GM23248 (cell line): ENCODE measurements around the gene MTFR1L. TPM values are rescaled to one million over a fixed set of nuclear protein-coding genes. Genes with fewer than 3 reads are reported as not detected.

Experiments used
- DNase-seq: peaks from one replicate; pipeline ENCODE4 v3.0.0-alpha.2; 2015
- H2AFZ ChIP-seq: fragments of 200-600 bp; sonication (generic); 2 replicates; pipeline ENCODE4 v1.6.1; 2016; ENCODE audit warnings: antibody characterized with exemption
- H3F3A ChIP-seq: fragments of 200-600 bp; sonication (generic); 2 replicates; pipeline ENCODE4 v1.6.1; 2016; ENCODE audit warnings: mild to moderate bottlenecking, antibody characterized with exemption, mixed run types; ENCODE audit not compliant: insufficient read depth
- H3K27ac ChIP-seq: fragments of 200-600 bp; sonication (generic); 2 replicates; pipeline ENCODE4 v1.5.1; 2016; ENCODE audit warnings: mild to moderate bottlenecking
- H3K27me3 ChIP-seq: fragments of 200-600 bp; sonication (generic); replicated peaks from 2 replicates; pipeline ENCODE4 v1.6.1; 2016; ENCODE audit warnings: mild to moderate bottlenecking; ENCODE audit not compliant: insufficient read depth
- H3K36me3 ChIP-seq: fragments of 200-600 bp; sonication (generic); 2 replicates; pipeline ENCODE4 v1.6.1; 2016; ENCODE audit warnings: low read depth, mild to moderate bottlenecking
- H3K4me1 ChIP-seq: fragments of 200-600 bp; sonication (generic); 2 replicates; pipeline ENCODE4 v1.6.1; 2016; ENCODE audit warnings: mild to moderate bottlenecking; ENCODE audit not compliant: insufficient read depth
- H3K4me2 ChIP-seq: fragments of 200-600 bp; sonication (generic); one replicate; pipeline ENCODE4 v1.6.1; 2016; ENCODE audit warnings: mild to moderate bottlenecking; ENCODE audit not compliant: unreplicated experiment
- H3K4me3 ChIP-seq: fragments of 200-600 bp; sonication (generic); 2 replicates; pipeline ENCODE4 v1.5.1; 2016; ENCODE audit warnings: mild to moderate bottlenecking
- H3K79me2 ChIP-seq: fragments of 200-600 bp; sonication (generic); 2 replicates; pipeline ENCODE4 v1.6.1; 2016; ENCODE audit warnings: mild to moderate bottlenecking; ENCODE audit not compliant: insufficient read depth
- H3K9ac ChIP-seq: fragments of 200-600 bp; sonication (generic); 2 replicates; pipeline ENCODE4 v1.6.1; 2016; ENCODE audit warnings: mild to moderate bottlenecking
- H3K9me2 ChIP-seq: fragments of 200-600 bp; sonication (generic); 2 replicates; pipeline ENCODE4 v1.6.1; 2016; ENCODE audit warnings: mixed run types, mild to moderate bottlenecking, moderate library complexity; ENCODE audit not compliant: insufficient read depth
- H3K9me3 ChIP-seq: fragments of 200-600 bp; sonication (generic); one replicate; pipeline ENCODE4 v1.6.1; 2017; ENCODE audit warnings: low read depth
- H4K20me1 ChIP-seq: fragments of 200-600 bp; sonication (generic); 2 replicates; pipeline ENCODE4 v1.6.0; 2016; ENCODE audit not compliant: insufficient read depth
- EZH2 ChIP-seq: fragments of 200-600 bp; sonication (generic); IDR thresholded peaks from 2 replicates; pipeline ENCODE4 v1.6.1; 2018; ENCODE audit warnings: antibody characterized with exemption, mild to moderate bottlenecking; ENCODE audit not compliant: insufficient read depth, poor library complexity, severe bottlenecking
- EZH2phosphoT487 ChIP-seq: fragments of 200-600 bp; sonication (generic); IDR thresholded peaks from 2 replicates; pipeline ENCODE4 v1.6.1; 2018; ENCODE audit warnings: antibody characterized with exemption, moderate library complexity, mild to moderate bottlenecking, low read depth; ENCODE audit not compliant: insufficient read depth
- WGBS, 2 experiments: methylation state at CpG; one replicate each; pipeline ENCODE4 v1.1.6; 2015 to 2017; ENCODE audit warnings: low lambda C conversion rate in 2 of 2, low coverage in 1 of 2; ENCODE audit errors: missing lambda C conversion rate in 2 of 2; 5-methylcytosine and 5-hydroxymethylcytosine counted together
- in situ Hi-C: fragments of 300-500 bp; cut with MboI; formaldehyde crosslinking; loops from 2 replicates; pipeline ENCODE4 v1.15.0; 2020
- polyA plus RNA-seq: library from polyadenylated mRNA; unstranded; fragments of >200 nt; fragmentation: Nextera tagmentation; extraction: Ambion mirVana; gene quantifications from 2 replicates; pipeline ENCODE4 v1.2.1, GENCODE V29; 2016
- total RNA-seq: library from RNA; depleted of rRNA; stranded (reverse); fragments of >200 nt; shearing (Covaris generic); gene quantifications from 2 replicates; pipeline ENCODE4 v1.2.3, GENCODE V29; 2014

MTFR1L gene
- total and polyA plus RNA-seq, 2 experiments from 2014 or later: 57.2 to 78.1 TPM

DNA sequence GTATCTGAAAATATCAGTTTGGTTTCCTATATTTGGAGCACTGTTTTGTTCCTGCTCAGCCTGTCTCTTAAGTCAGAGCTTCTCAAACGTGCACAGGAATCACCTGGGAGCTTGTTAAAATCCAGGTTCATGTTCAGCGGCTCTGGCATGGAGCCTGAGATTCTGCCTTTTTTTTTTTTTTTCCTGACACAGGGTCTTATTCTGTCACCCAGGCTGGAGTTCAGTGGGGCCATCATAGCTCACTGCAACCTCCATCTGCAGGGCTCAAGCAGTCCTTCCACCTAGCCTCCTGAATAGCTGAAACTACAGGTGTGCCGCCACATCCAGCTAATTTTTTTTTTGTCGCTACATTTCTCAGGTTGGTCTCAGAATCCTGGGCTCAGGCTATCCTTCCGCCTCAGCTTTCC is 32.0 kb upstream of the MTFR1L start:
- H3K36me3 ChIP-seq: no peaks in the 10 kb centered on the region
- no peak overlapping the region for H3K27ac ChIP-seq
- no peak overlapping the region for H3K4me2 ChIP-seq
- no peak overlapping the region for H3K9ac ChIP-seq
- H3K4me1 ChIP-seq: no peaks in the 10 kb centered on the region
- no peaks in the 10 kb centered on the region for H3K9me2 ChIP-seq
- H3K27me3 ChIP-seq: no peaks in the 10 kb centered on the region
- no peaks in the 10 kb centered on the region for H3K9me3 ChIP-seq
- WGBS, 2 experiments: 74 to 75% methylated on average over 5 of the region's 5 CpGs
- H3K4me3 ChIP-seq: no peak overlapping the region
- H3K79me2 ChIP-seq: no peaks in the 10 kb centered on the region
- in situ Hi-C loops: no loop called here
- no peak overlapping the region for H2AFZ ChIP-seq
- no peak for DNase-seq
- H4K20me1 ChIP-seq: no peaks in the 10 kb centered on the region
- H3F3A ChIP-seq: no peaks in the 10 kb centered on the region; the same call in 1 of the 2 replicates
- TF ChIP-seq EZH2phosphoT487 (no peak), EZH2 (no peak)

DNA sequence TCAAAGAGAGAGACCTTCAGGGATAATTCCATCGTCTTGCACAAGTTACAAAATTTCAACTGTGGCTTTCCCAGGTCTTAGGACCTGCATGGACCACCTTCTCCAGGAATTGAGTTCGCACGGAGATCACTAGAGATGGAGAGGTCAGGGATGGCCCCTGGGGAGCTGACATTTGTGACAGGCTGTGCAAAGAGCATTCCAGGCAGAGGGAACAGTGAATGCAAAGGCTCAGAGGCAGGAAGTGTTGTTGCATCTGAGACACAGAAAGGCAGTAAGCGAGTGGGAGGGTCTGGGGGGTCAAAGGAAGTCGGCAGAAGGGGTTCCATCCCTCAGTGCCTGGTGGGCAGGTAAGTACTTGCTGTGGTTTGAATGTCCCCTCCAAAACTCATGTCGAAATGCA is 29.3 kb upstream of the MTFR1L start:
- Histone ChIP-seq H3K9me3 (no peaks in the 10 kb centered on the region), H3K4me1 (peaks cover 4% of the 10 kb centered on the region; the same call in 1 of the 2 replicates), H4K20me1 (no peaks in the 10 kb centered on the region), H3K9ac (no peak overlapping the region), H3K9me2 (no peaks in the 10 kb centered on the region), H3K4me3 (no peak overlapping the region), H3K36me3 (no peaks in the 10 kb centered on the region), H2AFZ (no peak overlapping the region), H3K27ac (no peak overlapping the region), H3K4me2 (no peak overlapping the region), H3K27me3 (no peaks in the 10 kb centered on the region), H3K79me2 (no peaks in the 10 kb centered on the region), H3F3A (peaks cover 5% of the 10 kb centered on the region; the same call in 1 of the 2 replicates)
- in situ Hi-C loops: loop anchor here (10.0 kb wide), 1 partner anchor 176 kb away; the partner anchor contains the start of gene MAN1C1
- no peak for DNase-seq
- TF ChIP-seq EZH2phosphoT487: no peak
- TF ChIP-seq EZH2: no peak
- WGBS, 2 experiments: 70 to 78% methylated on average over 6 of the region's 6 CpGs

DNA sequence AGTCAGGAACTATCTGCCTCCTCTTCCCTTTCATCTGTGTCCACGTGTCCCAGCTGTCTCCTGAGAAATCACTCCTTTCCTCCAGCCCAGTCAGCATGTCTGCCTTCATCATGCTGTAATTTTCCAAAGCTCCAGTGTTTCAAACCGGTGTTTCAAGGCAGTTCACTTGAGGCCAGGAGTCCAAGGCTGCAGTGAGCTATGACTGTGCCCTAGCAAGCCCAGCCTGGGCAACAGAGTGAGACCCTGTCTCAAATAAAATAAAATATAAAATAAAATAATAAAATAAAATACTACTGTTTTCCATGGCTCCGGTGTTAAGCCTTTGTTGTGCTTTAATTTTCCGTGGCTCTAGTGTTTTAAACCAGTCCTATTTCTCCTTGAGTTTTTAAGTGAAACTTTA is 27.6 kb upstream of the MTFR1L start:
- Histone ChIP-seq H3F3A (0 out of 2 replicates have a peak, but pooled peaks cover 8% of the 10 kb centered on the region), H3K4me2 (no peak overlapping the region), H3K9ac (no peak overlapping the region), H3K36me3 (no peaks in the 10 kb centered on the region), H3K4me3 (no peak overlapping the region), H3K27ac (no peak overlapping the region), H2AFZ (no peak overlapping the region), H3K4me1 (peaks cover 6% of the 10 kb centered on the region; the same call in 1 of the 2 replicates), H4K20me1 (no peaks in the 10 kb centered on the region), H3K27me3 (no peaks in the 10 kb centered on the region), H3K79me2 (no peaks in the 10 kb centered on the region), H3K9me2 (no peaks in the 10 kb centered on the region), H3K9me3 (no peaks in the 10 kb centered on the region)
- DNase-seq: no peak
- in situ Hi-C loops: loop anchor here (10.0 kb wide), 1 partner anchor 177 kb away; the partner anchor contains the start of gene MAN1C1
- TF ChIP-seq EZH2 (no peak), EZH2phosphoT487 (no peak)
- 46 to 47% methylated on average over 4 of the region's 4 CpGs for WGBS, 2 experiments

DNA sequence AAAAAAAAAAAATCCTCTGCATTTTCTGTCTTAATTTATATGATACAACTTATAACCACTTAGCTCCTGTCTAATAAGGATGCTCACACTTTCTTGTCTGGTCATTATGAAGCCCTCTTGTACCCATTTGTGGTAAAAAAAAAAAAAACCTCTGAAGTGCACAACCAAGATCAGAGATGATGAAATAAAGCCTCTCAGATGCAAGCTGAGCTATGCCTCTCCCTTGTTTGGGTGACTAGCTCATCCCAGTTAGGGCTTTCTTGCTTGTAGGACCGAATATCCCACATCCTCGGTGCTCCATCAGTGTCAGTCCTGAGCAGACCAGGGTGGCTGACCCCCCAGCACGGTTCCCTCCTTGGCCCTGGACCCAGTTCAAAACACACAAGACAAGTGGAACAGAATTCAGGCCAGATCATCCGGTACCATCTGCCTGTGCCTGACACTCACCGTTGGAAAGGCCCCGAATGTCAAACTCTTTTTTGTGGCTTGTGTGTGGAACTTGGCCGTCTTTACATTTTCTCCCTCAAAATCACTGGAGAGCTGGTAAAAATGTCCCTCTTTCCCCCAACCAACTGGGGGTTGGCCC is 26.1 kb upstream of the MTFR1L start:
- WGBS, 2 experiments: 60 to 62% methylated on average over 7 of the region's 7 CpGs
- TF ChIP-seq EZH2 (no peak), EZH2phosphoT487 (no peak)
- peaks cover 6% of the 10 kb centered on the region; the same call in 1 of the 2 replicates for H3K4me1 ChIP-seq
- H2AFZ ChIP-seq: no peak overlapping the region
- H3K36me3 ChIP-seq: no peaks in the 10 kb centered on the region
- H3K9me3 ChIP-seq: no peaks in the 10 kb centered on the region
- in situ Hi-C loops: loop anchor here (10.0 kb wide), 1 partner anchor 179 kb away; the partner anchor contains the start of gene MAN1C1
- no peaks in the 10 kb centered on the region for H4K20me1 ChIP-seq
- H3K27ac ChIP-seq: peak overlapping the region; percentile 29; the same call in 1 of the 2 replicates
- DNase-seq: peak; percentile 47
- no peaks in the 10 kb centered on the region for H3K27me3 ChIP-seq
- no peaks in the 10 kb centered on the region for H3K79me2 ChIP-seq
- H3K4me2 ChIP-seq: no peak overlapping the region
- 0 out of 2 replicates have a peak, but pooled peaks cover 8% of the 10 kb centered on the region for H3F3A ChIP-seq
- no peaks in the 10 kb centered on the region for H3K9me2 ChIP-seq
- H3K4me3 ChIP-seq: no peak overlapping the region
- no peak overlapping the region for H3K9ac ChIP-seq
